HG03039 (cell line): Measurements from ENCODE around the gene NUTM2F.
"Not testable (repeated sequence)": the region's sequence is repeated elsewhere in the genome, so short reads cannot be mapped to it uniquely, and the experiment has no call there.

Source experiments
- ATAC-seq: cut with Tn5 transposase; IDR thresholded peaks from one replicate; pipeline ENCODE4 v1.9.1; 2021; ENCODE audit warnings: mild to moderate bottlenecking, moderate library complexity; ENCODE audit not compliant: unreplicated experiment

The NUTM2F gene

DNA sequence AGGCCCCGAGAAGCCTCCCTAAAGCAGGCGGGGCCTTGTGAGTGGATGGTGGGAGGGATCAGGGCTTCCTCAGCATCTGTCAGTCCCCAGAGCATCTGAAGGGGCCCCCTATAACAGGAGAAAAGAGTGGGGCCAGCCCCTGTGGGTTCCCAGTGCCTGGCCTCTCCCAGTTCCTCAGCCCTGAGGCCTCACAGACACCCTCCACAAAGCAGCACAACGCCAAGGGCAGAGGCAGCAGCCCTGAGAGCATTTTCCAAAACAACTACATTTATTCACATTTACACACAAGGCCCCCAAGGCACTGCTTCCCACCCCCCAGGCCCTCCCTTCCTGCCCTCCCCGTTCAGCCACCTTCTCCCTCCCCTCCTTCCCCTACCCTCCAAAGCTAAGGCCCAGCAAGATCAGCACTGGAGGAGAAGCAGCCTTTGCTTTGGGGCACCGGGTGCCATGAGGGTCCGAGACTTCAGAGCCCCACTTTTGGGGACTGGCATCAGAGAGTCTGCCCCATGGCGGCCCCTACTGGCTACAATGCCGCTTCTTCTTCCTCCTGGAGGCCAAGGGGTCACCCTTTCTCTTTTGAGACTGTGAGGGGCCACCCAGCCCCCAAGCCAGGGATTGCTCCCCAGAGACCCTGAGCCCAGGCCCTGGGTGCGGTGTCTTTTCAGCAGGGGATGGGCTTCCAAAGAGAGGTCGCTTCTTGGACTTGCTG is 10.3 kb downstream of the NUTM2F start:
- ATAC-seq = not testable (repeated sequence)

DNA sequence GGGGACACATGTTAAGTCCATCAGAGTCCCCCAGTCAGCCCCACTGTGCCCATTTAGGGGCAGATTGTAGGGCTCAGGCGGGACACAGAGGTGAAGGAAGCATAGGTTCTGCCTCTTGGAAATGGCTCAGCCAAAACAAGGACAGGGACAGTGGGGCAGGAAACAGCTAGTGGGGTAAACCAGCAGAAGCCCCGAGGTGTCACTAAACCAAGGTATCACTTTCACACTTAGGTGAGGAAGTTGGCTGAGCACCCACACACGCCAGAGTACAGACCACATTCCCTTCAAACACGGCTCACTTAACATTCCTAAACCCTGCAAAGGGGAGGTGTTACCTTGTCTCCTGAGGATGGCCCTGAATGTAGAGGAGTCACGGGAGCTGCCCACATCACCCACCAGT is 12.2 kb downstream of the NUTM2F start:
- ATAC-seq = not testable (repeated sequence)

DNA sequence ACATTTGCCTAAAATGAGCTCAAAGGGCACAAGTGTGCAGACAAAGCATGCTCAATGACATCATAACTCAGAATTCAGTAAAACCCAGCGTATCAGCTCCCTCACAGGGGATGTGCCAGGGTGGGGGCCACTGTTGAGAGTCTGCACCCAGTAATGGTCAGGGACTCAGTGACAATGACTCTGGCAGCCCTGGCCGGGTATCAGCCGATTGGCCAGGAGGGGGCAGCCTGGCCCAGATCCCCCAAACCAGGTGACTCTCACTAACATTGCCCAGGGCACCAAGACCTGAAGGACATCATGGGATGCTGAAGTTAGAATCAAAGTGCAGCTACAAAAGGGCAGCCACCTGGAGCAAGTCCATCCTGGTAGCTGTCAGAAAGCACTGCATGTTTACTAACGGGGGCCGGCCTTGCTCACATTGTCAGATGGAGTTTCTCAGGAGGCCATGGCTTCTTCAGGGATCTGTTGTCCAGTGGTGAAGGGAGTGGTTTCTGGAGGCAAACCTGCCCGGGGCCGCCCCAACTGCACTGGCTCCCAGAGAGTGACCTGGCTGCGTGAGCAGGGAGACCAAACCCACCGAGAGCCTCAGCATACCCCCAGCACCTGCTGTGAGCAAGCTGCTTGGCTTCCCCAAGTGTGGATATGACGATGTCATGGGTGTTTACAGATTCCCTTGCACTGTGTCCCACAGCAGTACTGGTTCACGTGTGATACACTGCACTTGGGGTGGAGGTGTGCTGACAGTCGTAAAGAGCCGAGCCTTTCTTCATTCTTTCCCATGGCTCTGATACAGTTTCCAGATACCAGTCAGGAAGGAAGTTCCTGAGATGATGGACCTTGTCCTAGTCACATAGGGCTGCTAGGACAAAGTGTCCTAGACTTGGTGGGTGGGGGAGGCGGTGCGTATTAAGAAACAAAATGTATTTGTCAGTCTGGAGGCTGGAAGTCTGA is 13.1 kb downstream of the NUTM2F start:
- not testable (repeated sequence) for ATAC-seq

DNA sequence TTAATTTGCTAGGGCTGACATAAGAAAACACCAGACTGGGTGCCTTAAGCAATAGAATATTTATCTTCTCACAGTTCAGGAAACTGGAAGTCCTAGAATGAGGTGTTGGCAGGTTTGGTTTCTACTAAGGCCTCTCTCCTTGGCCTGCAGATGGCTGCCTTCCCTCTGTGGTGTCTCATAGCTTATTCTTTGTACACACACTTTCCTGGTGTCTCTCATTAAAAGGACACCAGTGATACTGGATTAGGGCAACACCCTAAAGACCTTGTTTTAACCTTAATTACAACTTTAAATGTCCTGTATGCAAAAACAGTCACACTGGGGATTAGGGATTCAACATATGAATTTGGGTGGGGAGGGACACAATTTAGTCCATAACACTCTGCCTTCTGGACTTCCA is 25.1 kb downstream of the NUTM2F start:
- no peak for ATAC-seq

DNA sequence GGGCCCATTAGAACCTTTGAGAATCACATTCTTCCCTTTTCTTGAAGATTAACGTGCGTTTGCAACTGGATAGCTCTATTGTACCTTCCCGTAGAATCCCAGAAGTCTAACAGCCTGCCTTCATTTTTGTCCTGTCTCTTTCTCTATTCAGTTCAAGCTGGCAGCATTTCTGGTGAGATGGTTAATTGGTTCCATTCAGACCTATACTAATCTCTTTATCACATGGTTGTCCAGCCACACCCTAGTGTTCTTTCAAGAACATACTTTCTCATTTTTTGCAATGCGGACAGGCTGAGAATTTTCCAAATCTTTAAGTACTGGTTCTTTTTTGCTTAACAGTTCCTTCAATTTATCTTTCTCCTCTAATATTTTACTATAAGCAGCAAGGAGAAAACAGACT is 26.0 kb downstream of the NUTM2F start:
- no peak for ATAC-seq

DNA sequence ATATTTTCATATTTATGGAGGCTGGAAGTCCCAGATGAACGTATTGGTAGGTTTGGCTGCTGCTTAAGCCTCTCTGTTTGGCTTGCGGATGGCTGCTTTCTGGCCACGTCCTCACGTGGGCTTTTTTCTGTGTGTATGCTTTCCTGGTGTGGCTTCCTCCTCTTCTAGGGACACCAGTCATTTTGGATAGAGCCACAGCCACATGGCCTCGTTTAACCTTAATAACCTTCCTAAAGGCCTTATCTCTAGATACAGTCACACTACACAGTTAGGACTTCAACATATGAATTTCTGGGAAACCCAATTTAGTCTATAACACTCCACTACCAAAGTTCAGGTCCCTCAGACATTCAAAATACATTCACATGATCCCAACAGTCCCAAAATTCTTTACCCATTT is 26.9 kb downstream of the NUTM2F start:
- ATAC-seq = no peak

DNA sequence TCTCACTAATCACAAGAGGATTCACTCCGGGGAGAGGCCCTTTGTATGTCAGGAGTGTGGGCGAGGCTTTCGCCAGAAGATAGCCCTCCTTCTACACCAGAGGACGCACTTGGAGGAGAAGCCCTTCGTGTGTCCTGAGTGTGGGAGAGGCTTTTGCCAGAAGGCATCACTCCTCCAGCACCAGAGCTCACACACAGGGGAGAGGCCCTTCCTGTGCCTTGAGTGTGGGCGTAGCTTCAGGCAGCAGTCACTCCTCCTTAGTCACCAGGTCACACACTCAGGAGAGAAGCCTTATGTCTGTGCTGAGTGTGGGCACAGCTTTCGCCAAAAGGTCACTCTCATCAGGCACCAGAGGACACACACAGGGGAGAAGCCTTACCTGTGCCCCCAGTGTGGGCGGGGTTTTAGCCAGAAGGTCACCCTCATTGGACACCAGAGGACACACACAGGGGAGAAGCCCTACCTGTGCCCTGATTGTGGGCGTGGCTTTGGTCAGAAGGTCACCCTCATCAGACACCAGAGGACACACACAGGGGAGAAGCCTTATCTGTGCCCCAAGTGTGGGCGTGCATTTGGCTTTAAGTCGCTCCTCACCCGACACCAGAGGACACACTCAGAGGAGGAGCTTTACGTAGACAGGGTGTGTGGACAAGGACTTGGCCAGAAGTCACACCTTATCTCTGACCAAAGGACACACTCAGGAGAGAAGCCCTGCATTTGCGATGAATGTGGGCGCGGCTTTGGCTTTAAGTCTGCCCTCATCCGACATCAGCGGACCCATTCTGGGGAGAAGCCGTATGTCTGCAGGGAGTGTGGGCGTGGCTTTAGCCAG is 27.8 kb downstream of the NUTM2F start:
- no peak for ATAC-seq

DNA sequence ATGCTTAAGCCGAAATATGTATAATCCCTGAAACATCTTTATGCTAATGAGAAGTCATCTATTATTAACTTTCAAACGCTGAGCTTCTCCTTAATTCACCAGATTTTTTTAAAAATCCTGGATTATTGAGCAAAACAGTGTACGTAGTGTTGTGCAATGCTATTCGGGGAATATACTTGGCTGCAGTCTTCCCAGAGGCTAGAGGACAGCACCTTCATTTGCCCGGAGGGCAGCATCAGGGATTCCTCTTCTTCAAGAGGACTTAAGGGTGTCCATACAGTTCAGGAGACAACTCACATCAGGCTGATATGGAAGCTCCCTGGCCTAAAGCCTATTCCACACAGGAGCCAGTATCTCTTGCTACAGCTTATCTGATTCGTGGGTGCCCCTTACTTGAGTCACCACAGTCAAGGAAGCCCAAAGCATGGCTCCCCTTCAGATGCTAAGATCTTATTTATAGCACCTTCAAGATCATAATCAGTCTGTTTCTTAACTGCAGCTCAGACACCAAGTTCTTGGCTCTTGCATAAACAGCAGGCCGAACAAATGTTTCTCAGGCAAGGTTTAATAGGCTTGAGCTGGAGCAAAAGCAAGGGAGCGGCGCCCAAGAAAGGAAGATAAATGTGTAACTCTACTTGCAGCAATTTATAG is 29.4 kb downstream of the NUTM2F start:
- ATAC-seq = no peak

DNA sequence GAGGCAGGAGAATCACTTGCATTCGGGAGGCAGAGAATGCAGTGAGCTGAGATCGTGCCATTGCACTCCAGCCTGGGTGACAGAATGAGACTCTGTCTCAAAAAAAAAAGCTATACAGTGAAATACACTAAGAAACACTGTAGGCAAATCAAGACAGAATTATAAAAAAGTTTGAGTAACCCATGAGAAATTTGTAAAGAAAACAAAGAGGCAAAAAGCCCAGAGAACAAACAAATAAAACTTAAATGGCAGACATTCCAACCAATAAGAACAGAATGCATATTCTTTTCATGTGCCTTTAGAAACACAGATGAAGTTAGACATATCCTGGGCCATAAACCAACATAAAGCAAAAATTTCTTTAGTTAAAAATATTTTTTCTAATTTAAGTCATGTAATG is 38.8 kb downstream of the NUTM2F start:
- no peak for ATAC-seq

DNA sequence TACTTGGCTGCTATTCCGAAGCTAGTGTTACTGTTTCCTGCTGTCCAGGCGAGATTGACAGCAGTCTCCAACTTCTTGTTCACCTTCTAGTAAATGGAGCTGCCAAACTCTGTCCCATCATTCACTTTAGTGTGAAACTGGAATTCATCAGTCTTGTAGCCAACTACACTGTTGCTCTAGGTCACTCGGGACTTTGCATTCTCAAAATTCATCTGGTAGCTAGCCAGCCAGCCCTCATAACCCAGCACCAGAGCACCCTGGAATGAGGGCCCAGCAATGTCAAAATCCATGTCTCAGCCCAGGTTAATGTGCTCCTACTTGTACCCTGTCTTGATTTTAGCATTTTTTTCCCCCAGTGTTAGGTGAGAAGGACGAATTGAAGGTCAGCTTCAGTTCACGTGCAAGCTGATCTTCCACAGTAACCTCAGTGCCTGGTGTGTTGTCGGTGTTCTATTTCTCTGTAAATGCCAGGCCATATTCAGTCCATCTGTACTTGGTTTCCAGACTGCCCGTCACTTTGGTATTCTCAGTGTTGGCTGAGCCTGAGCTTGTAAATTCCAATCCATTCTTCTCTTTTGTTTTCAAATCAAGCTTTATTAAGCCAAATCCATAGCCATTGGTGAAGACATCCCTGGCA is 40.4 kb downstream of the NUTM2F start:
- ATAC-seq = no peak

DNA sequence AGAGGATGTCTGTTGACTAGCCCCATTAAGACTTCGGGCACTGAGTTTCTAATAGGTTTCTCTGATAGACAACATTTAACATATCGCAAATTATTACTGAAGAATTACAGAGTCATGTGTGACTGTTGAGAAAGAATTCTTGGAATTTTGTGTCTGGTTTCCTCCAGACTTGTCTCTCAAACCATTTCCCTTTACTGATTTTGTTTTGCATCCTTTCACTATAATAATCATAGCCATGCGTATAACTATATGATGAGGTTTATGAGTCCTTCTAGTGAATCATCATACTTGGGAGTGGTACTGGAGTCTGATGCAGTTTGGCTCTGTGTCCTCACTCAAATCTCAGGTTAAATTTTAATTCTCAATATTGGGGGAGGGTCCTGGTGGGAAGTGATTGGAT is 42.3 kb downstream of the NUTM2F start:
- no peak for ATAC-seq

DNA sequence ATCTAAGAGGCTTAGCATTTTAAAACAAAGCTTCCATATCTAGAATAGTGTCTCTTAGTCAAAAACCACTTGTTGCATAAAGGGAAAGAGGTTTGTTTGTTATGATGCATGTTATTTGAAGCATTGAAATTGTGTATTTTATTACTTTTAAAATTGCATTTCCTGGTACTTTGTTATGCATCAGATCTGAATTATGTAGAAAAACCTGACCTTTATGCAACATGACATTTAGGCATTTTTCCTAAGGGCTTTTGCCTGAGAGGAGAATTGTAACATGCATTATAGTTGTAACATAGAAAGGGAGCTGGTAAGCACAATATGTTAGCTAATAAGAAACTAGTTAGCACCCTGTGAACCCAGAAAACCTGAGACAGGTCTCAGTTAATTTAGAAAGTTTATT is 47.3 kb downstream of the NUTM2F start:
- no peak for ATAC-seq

DNA sequence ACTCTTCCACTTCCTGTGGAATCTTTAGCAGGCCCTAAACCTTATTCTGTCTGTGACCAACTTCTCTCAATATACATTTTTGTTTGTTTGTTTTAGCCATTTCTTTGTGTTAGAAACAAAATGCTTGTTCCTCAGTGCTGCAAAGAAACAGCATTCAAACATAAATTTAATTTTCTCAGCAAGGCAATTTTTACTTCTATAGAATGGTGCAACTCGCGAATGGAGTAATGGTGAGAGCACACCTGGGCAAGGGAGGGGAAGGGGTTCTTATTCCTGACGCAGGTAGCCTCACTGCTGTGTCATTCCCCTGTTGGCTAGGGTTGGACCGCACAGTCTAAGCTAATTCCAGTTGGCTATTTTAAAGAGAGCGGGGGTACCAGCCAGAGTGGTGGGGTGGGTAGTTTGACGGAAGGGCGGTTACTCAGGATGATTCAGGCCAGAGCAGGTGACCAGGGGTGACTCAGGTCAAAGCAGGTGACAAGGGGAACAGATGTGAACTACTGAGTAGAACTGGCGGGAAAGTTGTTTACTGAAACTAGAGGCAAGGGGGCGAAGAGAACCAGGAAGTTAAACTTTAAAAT is 47.9 kb downstream of the NUTM2F start:
- no peak for ATAC-seq

DNA sequence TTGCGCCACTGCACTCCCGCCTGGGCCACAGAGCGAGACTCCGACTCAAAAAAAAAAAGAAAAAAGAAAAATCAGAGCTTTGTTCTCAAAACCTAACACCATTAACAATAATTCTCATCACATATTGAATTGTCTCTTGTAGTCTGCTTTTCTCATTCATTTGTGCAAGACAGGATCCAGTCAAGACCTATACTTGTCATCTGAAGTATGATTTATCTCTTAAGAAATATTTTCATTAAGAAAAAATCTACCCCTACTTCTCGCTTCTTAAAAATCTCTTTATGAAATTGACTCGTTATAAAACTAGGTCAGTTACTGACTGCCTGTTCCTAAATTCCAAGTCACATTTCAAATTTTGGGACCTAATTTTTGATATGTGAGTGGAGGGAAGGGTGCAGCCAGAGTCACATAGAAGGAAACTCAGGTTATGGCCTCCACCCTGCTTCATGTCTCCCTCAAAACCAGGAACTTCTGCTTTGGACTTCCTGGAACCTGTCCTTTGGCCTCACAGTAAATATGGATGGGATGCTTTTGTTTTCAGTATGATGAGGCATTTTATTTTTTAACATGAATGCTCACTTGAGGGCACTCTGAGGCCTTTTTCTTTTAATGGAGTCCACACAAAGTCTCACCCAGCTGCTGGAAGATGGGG is 50.4 kb downstream of the NUTM2F start:
- ATAC-seq = no peak

DNA sequence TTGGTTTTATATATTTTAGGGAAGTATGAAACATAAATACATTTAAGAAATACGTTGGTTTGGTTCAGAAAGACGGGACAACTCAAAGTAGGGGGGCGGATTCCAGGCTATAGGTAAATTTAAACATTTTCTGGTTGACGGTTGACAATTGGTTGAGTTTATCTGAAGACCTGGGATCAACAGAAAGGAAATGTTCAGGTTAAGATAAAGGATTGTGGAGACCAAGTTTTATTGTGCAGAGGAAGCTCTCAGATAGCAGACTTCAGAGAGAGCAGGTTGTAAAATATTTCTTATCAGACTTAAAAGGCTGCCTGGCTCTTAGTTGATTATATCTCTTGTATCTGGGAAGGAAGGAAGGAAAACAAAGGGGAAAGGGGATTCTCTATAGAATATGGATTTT is 51.4 kb downstream of the NUTM2F start:
- not testable (repeated sequence) for ATAC-seq

DNA sequence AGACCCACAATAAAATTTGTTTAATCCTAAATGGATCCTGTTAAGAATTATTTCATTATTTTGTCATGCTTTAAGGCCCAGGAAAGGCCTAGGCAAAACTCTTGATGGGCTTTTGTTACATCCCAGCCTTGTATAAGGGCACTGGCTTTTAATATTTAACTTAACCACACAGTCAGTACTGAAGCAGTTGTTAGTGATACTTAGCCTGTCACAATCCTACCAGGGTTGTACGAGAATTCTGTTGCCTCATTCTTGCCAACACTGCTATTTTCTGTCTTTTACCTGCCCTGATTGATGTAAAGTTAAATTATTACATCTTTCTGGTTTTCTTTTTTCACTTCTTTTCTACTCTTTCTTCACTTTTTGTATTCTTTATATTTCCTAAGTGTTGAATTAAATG is 58.4 kb downstream of the NUTM2F start:
- ATAC-seq = no peak

DNA sequence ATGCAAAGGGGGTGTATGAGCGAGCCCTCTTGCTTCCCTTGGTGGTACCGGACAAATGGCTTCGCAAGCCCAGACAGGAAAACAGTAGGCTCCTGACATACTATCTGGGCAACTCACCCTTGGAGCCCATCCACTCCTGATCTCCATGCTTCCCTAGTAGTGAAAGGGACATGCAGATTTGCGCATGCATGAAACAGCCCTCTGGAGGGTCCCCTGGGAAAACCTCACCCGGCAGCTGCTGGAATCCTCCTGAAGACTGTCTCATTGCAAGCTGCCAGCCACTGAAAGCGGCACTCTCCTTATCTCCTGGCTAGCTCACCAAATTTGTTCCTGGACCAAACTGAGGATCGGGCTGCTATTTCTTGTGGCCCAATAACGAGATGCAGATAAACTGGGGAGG is 59.2 kb downstream of the NUTM2F start:
- no peak for ATAC-seq
